Measurements from ENCODE around the gene MYLK. TPM values are rescaled to one million over a fixed set of nuclear protein-coding genes. Genes with fewer than 3 reads are reported as not detected.
"Not testable (repeated sequence)": the region's sequence is repeated elsewhere in the genome, so short reads cannot be mapped to it uniquely, and the experiment has no call there.

The MYLK gene
- polyA plus RNA-seq, 3 donors, result 125 to 143 (median 136) TPM

DNA sequence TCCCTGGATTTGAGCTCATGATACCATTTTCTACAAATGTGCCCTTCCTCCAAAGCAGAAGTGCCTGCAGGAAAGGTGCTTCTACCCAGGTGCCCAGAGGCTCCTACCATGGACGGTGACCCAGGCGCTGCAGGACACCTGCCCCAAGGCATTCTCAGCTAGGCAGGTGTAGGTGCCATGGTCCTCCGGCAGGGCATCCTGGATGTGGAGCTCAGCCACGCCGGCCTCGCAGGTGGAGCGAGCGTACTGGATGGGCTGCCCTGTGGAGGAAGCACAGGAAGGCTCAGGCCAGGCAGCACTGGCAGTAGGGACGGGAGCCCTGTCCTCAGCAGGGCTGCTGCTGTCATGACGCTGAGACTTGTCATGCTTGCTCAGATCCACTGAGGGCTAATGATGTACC, 162.1 kb downstream of the MYLK start:
- no peak for DNase-seq (ENCODE audit: extremely low read depth in 1 of 11, low read depth in 9 of 11, low spot score in 4 of 11)

DNA sequence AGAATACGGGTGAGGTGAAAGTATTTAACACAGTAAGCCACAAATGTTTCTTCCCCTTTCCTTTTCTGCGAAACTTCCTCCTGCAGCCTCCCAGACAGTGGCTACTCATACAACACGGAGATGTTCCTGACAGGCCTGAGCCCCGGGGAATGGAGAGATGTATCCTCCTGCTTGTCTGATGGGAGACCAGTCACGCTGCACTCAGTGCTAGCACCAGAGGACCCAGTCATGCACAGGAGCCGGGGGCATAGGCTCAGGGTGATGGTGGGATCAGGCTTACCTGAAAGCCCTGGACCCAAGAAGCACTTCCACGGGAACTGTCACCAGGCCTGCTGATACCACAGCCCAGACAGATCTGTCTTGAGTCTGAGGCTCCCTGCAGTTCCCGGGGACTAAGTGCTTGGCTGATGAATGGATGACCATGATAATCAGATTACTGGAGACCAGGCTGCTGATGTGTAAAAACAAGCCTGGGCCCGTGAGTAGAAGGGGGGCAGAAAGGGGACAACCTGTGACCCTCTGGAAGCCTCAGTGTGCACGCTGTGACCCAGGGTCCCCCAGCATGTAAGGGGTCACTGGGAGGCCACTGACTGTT, 162.9 kb downstream of the MYLK start:
- not testable (repeated sequence) for DNase-seq (ENCODE audit: extremely low read depth in 1 of 11, low read depth in 9 of 11, low spot score in 4 of 11)

DNA sequence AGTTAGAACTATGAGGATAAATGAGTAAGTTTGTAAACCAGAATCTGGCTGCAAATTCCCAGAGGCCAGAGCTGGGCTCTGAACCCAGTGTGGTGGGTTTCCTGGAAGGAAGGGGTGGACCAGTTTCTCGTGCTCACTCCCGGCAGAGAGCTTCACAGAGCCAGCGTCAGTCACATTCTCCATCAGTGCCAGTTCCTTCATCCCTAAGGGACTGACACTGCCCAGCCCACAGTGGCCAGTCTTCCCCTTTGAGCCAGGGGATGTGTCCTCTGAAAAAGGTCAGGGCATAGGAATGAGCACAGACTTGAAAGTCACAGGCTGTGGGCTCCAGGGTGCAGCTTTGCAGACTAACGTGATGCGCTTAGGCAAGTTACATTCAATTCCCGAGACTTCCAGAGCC, 163.5 kb downstream of the MYLK start:
- DNase-seq (ENCODE audit: extremely low read depth in 1 of 11, low read depth in 9 of 11, low spot score in 4 of 11), result no peak

DNA sequence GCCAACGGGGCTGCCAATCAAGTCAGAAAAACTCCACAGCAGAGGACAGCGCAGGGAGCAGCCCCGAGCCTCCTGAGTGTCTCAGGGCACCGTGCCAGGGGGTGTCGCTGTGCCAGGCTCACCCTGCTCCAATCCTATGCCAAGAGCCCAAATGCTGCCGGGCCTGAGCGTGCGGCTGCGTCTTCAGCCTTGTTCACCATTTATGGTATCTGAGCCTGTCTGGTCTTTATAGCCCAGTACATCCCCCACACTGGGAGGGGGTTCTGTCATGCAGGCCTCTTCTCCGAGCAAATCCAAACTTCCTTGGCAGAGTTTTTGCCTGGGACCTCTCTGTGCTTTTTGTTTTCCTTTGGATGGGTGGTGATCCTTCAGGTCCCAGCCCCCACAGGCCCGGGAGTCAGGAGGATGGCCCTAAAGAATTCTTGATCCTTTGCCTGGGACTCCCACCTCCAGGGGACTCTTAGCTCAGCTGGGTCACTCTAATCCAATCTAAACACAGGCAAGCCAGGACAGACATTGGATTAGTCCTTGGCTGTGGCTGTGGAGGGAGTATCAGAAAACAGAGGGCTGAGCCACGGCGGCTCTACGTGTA, 164.2 kb downstream of the MYLK start:
- DNase-seq (ENCODE audit: extremely low read depth in 1 of 11, low read depth in 9 of 11, low spot score in 4 of 11), result no peak

DNA sequence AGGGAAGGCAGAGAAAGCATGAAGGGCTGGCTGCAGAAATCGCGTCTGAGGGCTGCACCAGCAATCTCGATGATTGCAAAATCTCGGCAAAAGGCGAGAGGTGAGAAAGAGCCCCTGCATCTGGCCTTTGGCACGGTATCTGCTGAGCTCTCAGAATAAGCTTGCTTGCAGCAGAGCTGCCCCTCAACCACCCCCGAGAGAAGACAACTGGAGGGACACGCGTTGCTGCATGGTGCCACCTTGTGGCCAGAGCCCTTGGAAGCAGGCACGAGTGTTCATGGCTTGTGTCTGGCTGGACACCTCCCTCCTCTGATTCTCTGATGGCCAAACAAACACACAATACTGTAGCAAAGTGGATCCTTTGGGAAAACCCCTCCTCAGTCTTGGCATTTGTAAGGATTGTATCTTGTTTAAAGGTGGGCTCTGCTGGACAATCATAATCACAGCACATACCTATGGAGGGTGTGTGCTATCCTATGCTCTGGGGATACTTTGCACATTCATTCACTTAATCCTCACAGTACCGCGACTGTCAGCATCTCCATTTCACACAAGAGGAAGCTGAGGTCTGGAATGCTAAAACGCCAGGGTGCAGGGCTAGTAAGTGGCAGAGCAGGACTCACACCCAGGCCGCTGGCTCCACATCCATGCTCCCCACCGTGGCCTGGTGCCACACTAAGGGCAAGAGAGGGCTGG, 164.9 kb downstream of the MYLK start:
- DNase-seq (ENCODE audit: extremely low read depth in 1 of 11, low read depth in 9 of 11, low spot score in 4 of 11), result peak in 7 of 11 donors; percentile 63 to 78 (median 68)

GRCh38 chr3:123718108-123718507, 166.0 kb downstream of the MYLK start:
- no peak for DNase-seq (ENCODE audit: extremely low read depth in 1 of 11, low read depth in 9 of 11, low spot score in 4 of 11)

GRCh38 chr3:123717451-123717850, 166.7 kb downstream of the MYLK start:
- DNase-seq (ENCODE audit: extremely low read depth in 1 of 11, low read depth in 9 of 11, low spot score in 4 of 11), result not testable (repeated sequence)

- DNase-seq (ENCODE audit: extremely low read depth in 1 of 11, low read depth in 9 of 11, low spot score in 4 of 11), result no peak
Measured at GRCh38 chr3:123716411-123716810, 167.7 kb downstream of the MYLK start.

GRCh38 chr3:123713211-123713610, 170.9 kb downstream of the MYLK start:
- no peak for DNase-seq (ENCODE audit: extremely low read depth in 1 of 11, low read depth in 9 of 11, low spot score in 4 of 11)

DNA sequence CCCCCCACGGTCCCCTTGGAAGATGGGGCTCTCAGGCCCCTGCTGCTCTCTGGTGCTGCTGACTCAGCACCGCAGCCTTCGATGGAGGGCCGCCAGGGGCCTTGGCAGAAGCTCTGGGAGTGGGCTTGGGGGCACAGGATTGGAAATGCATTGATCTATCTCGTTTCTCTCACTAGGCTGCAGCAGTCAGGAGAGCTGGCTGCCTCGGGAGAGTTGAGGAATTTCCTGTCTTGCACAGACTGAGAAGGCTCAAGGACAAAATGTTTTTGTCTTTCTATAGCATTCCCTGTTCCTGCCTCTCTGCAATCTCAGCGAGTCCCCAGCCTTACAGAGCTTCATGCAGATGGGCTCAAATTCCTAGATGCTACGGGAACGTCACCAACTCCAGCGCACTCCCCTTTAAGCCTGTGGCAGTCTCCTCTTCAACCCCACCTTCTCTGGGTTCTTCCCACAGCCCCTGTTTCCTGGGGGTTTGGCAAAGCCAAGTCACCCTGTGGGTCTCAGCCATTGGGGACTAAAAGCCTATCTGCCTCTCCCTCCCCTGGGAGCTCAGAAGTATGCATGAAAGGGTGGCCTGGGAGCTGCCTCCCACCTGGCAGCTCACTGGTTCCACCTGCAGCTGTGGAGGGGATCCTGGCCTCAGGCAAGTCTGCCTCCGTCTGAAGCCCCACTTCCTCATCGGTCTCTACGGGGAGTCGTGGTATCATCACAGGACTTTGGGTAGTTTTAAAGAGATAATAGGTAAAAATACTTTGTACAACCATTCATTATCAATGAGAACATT, 171.9 kb downstream of the MYLK start:
- DNase-seq (ENCODE audit: extremely low read depth in 1 of 11, low read depth in 9 of 11, low spot score in 4 of 11), result no peak

DNA sequence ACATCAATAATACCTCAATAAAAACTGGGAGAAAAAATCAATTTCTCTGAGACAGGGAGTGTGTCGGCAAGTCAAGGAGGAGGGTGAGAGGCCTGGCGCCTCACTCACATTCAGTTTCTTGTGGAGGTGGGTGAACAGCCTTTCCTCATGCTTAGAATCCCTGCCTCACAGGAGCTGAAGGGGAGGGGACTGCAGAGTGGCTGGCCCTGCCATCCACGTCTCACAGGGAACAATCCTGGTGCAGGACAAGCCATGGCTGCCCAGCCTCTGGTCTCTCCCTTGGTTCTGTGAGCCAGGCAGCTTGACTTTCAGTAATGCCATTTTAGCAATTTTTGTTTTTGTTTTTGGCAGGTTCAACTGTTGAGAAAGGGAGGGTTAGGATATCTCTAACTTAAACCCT, 172.8 kb downstream of the MYLK start:
- DNase-seq (ENCODE audit: extremely low read depth in 1 of 11, low read depth in 9 of 11, low spot score in 4 of 11), result no peak

- DNase-seq (ENCODE audit: extremely low read depth in 1 of 11, low read depth in 9 of 11, low spot score in 4 of 11), result no peak
Measured at GRCh38 chr3:123708531-123708930, 175.6 kb downstream of the MYLK start.

DNA sequence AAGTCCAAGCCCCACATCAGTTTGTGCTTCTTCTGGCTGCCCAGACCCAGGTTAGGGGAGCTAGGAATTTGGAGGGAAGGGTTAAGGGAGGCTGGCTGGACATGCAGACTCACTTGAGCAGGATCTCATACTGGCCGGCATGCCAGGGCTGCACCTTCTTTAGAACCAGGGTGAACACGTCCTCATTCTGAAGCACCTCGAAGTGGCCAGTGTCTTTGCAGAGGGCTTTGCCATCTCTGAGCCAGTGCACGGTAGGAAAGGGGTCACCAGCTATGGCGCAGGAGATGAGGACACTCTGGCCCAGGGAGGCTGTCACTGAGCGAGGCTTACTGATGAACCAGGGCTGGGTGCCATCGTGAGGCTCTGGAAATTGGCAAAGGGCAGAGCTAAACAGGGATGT, 176.5 kb downstream of the MYLK start:
- DNase-seq (ENCODE audit: extremely low read depth in 1 of 11, low read depth in 9 of 11, low spot score in 4 of 11), result not testable (repeated sequence)

DNA sequence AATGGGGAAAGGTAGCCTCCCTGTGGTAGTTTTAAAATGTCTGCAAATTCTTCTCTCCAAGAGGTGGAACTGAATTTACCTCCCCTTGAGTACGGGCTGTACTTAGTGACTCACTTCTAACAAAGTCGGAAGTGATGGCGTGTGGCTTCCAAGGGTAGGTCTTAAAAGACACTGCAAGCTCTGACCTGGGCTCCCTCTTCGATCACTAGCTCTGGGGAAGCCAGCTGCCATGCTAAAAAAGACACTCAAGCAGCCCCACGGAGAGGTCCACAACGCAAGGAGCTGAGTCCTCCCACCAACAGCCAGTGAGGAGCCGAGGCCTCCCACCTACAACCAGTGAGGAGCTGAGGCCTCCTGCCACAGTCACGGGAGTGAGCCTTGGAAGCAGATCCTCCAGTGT, 177.3 kb downstream of the MYLK start:
- no peak for DNase-seq (ENCODE audit: extremely low read depth in 1 of 11, low read depth in 9 of 11, low spot score in 4 of 11)

DNA sequence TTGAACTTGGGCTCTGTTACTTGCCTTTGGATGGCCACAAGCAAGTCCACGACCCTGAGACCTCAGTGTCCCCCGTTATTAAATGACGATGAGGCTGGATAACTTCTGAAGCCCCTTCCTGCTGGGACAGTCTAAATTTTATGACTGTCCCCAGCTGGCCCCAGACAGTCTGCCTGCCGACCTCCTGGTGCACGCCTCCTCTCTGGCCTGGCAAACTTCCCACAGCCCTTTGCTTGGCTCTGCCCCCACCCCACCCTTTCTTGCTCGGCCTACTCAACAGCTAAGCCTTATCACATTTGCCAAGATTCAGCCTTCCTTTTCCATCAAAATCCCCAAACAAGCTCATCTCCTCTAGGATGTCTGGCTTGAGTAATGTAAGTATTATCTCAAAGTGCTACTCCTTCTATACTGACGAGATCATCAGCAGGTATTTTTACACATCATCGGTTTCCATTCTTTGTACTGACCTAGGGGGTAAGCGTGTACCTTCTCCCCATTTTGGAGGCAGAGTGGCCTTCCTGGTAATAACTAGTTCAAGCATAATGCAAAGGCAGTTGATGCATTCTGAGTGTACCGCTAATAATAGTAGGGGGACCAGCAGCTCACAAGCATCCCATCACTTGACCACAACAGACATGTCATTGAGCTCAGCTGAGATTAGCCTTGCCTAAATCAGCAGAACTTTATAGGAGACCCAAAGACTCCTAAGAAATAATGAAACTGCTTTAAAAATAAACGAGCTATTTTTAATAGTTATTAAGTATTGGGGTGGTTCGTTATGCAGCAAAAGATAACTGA, 178.4 kb downstream of the MYLK start:
- no peak for DNase-seq (ENCODE audit: extremely low read depth in 1 of 11, low read depth in 9 of 11, low spot score in 4 of 11)

DNA sequence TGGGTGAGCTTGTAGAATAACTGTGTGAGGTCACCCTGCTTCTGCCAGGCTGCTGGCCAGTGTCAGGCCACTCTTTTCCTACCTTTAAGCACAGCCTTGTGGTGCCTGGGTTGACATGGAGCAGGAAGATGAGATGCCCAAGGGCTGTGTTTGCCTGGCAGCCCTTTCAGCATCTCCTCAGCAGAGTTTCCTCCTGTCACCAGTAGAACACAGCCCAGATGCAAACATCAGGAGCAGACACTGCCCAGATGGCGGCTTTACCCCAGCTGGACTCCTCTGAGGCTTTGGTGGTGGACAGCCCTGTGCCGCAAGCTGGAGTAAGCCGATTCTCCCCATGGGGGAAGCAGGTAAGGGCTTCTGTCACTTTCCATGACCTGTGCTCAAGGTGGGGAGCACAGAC, 180.5 kb downstream of the MYLK start:
- DNase-seq (ENCODE audit: extremely low read depth in 1 of 11, low read depth in 9 of 11, low spot score in 4 of 11), result not testable (repeated sequence)

DNA sequence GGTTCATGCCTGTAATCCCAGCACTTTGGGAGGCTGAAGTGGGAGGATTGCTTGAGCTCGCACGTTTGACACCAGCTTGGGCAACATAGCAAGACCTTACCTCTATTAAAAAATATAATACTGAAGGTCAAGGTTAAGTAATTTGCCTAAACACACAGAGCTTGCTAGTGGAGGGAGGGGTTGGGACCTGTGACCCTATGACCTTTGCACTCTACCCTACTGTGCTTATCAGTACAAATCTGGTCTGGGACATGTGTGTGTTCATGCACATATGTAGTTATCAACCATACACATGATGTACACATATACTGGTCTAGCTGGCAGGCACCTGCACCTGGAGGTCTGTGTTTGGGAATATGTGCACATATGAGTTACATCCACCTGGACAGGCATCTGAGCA, 181.4 kb downstream of the MYLK start:
- DNase-seq (ENCODE audit: extremely low read depth in 1 of 11, low read depth in 9 of 11, low spot score in 4 of 11), result no peak

- peak in 2 of 11 donors; percentile 50 to 68 for DNase-seq (ENCODE audit: extremely low read depth in 1 of 11, low read depth in 9 of 11, low spot score in 4 of 11)
Measured at GRCh38 chr3:123702057-123702456, 182.1 kb downstream of the MYLK start.

All from renal cortex interstitium (tissue), 11 donors.